SK-N-SH (cell line): ENCODE measurements around the gene TMEM168. TPM values are rescaled to one million over a fixed set of nuclear protein-coding genes. Genes with fewer than 3 reads are reported as not detected.
"Not testable (repeated sequence)": the region's sequence is repeated elsewhere in the genome, so short reads cannot be mapped to it uniquely, and the experiment has no call there.

ENCODE experiments used
- CTCF ChIA-PET: fragments of 300-600, 350-600 bp; formaldehyde crosslinking; extraction: SDS; loops from one replicate; lab custom pipeline; 2021; lab: Yijun Ruan, JAX
- POLR2A ChIA-PET: fragments of 350-600 bp; sonication (Branson Sonifier 250); formaldehyde crosslinking; extraction: SDS; loops from one replicate; lab custom pipeline; 2020; ENCODE audit warnings: antibody characterized with exemption, inconsistent platforms; lab: Yijun Ruan, JAX
- DNase-seq: peaks from one replicate; pipeline ENCODE4 v3.0.0; 2012
- H2AFZ ChIP-seq: fragments of 200-600 bp; sonication (generic); 2 replicates; pipeline ENCODE4 v1.8.1; 2016; ENCODE audit warnings: antibody characterized with exemption, mild to moderate bottlenecking, low read depth
- H3F3A ChIP-seq: fragments of 200-600 bp; sonication (generic); replicated peaks from 2 replicates; pipeline ENCODE3; 2016; ENCODE audit warnings: antibody characterized with exemption, mild to moderate bottlenecking; ENCODE audit not compliant: insufficient read depth
- H3K27ac ChIP-seq, 2 experiments: fragments of 200-500 bp in 1 of 2; fragments of 200-600 bp in 1 of 2; sonication (Bioruptor generic) in 1 of 2; sonication (generic), shearing (Covaris generic) in 1 of 2; 2 replicates each; pipeline versions ENCODE4 v1.5.1 to v1.6.1; 2014 to 2016; ENCODE audit warnings: low read depth in 2 of 2, inconsistent platforms in 1 of 2, low read length in 1 of 2, mild to moderate bottlenecking in 1 of 2, mixed read lengths in 1 of 2
- H3K27me3 ChIP-seq: fragments of 200-600 bp; sonication (generic), shearing (Covaris generic); 2 replicates; pipeline ENCODE4 v1.6.1; 2016; ENCODE audit warnings: mixed run types; ENCODE audit not compliant: insufficient read depth
- H3K36me3 ChIP-seq, 2 experiments: fragments of 200-500 bp in 1 of 2; fragments of 200-600 bp in 1 of 2; sonication (Bioruptor generic) in 1 of 2; sonication (generic) in 1 of 2; replicated peaks in 1 of 2; 2 replicates each; pipeline versions ENCODE3 to v1.5.1; 2014 to 2016; ENCODE audit warnings: low read length in 1 of 2, mild to moderate bottlenecking in 1 of 2; ENCODE audit not compliant: insufficient read depth in 2 of 2, control insufficient read depth in 1 of 2
- H3K4me1 ChIP-seq, 2 experiments: fragments of 200-500 bp in 1 of 2; fragments of 200-600 bp in 1 of 2; sonication (Bioruptor generic) in 1 of 2; sonication (generic), shearing (Covaris generic) in 1 of 2; 2 replicates each; pipeline versions ENCODE4 v1.5.1 to v1.6.1; 2014 to 2016; ENCODE audit warnings: low read depth in 1 of 2, low read length in 1 of 2, mixed run types in 1 of 2; ENCODE audit not compliant: insufficient read depth in 2 of 2, control insufficient read depth in 1 of 2
- H3K4me2 ChIP-seq: fragments of 200-600 bp; sonication (generic), shearing (Covaris generic); 2 replicates; pipeline ENCODE4 v1.6.1; 2017; ENCODE audit warnings: mixed run types
- H3K4me3 ChIP-seq, 2 experiments: fragments of 200-500 bp in 1 of 2; fragments of 200-600 bp in 1 of 2; sonication (Bioruptor generic) in 1 of 2; sonication (generic), shearing (Covaris generic) in 1 of 2; 2 replicates each; pipeline versions ENCODE4 v1.5.1 to v1.8.1; 2014 to 2016; ENCODE audit warnings: low read depth in 2 of 2, inconsistent platforms in 1 of 2, low read length in 1 of 2, mild to moderate bottlenecking in 1 of 2, mixed read lengths in 1 of 2, moderate library complexity in 1 of 2
- H3K79me2 ChIP-seq: fragments of 200-600 bp; sonication (generic); 2 replicates; pipeline ENCODE4 v1.8.1; 2017; ENCODE audit warnings: mild to moderate bottlenecking; ENCODE audit not compliant: insufficient read depth
- H3K9ac ChIP-seq: fragments of 200-600 bp; sonication (generic); 2 replicates; pipeline ENCODE4 v1.6.1; 2017; ENCODE audit warnings: mixed run types
- H3K9me2 ChIP-seq: fragments of 200-600 bp; sonication (generic); 2 replicates; pipeline ENCODE4 v1.6.1; 2017; ENCODE audit warnings: mixed run types
- H3K9me3 ChIP-seq: fragments of 200-600 bp; sonication (generic); 2 replicates; pipeline ENCODE4 v1.6.1; 2017; ENCODE audit warnings: mixed run types, mild to moderate bottlenecking, moderate library complexity
- H4K20me1 ChIP-seq: fragments of 200-600 bp; sonication (generic); 2 replicates; pipeline ENCODE4 v1.6.1; 2017; ENCODE audit warnings: mild to moderate bottlenecking, mixed run types; ENCODE audit not compliant: insufficient read depth
- CHD2 ChIP-seq: fragments of 150-350 bp; IDR thresholded peaks from 2 replicates; pipeline ENCODE4 v1.6.1; 2018; ENCODE audit warnings: low read length; ENCODE audit not compliant: partially characterized antibody
- FOXJ3 ChIP-seq: sonication (generic); formaldehyde crosslinking; IDR thresholded peaks from 2 replicates; pipeline ENCODE4 v1.5.1; 2020; ENCODE audit warnings: mild to moderate bottlenecking, missing genetic modification reagents
- FOXM1 ChIP-seq: IDR thresholded peaks from 2 replicates; pipeline ENCODE4 v1.4.0; 2012; ENCODE audit warnings: low read depth, mild to moderate bottlenecking
- TCF12 ChIP-seq: IDR thresholded peaks from 2 replicates; pipeline ENCODE4 v1.4.0; 2012
- WGBS: methylation state at CpG from one replicate; pipeline ENCODE4 v1.1.6; 2017; ENCODE audit warnings: low lambda C conversion rate; 5-methylcytosine and 5-hydroxymethylcytosine counted together
- polyA plus RNA-seq, 3 experiments: library from polyadenylated mRNA; depleted of rRNA; stranded (reverse); fragments of >200 nt; gene quantifications; 2 replicates each; pipeline ENCODE4 v1.2.3, GENCODE V29; 2012
- TF ChIP-seq, protein P1 (sequence below): IDR thresholded peaks from 2 replicates; pipeline ENCODE4 v1.4.0; 2012; ENCODE audit warnings: low read depth, borderline replicate concordance
- TF ChIP-seq, protein P2 (sequence below): IDR thresholded peaks from 2 replicates; pipeline ENCODE4 v1.4.0; 2012; ENCODE audit warnings: low read depth, borderline replicate concordance
- TF ChIP-seq, protein P3 (sequence below): IDR thresholded peaks from 2 replicates; pipeline ENCODE4 v1.4.0; 2012; ENCODE audit warnings: low read depth
- TF ChIP-seq, protein P4 (sequence below): fragments of 150-350 bp; IDR thresholded peaks from 2 replicates; pipeline ENCODE4 v1.6.1; 2017; ENCODE audit warnings: antibody characterized with exemption, low read length, low read depth, borderline replicate concordance

The TMEM168 gene
- polyA plus RNA-seq, 1 of the 3 experiments (the other 2 are of a cell fraction) = 32.2 TPM

DNA sequence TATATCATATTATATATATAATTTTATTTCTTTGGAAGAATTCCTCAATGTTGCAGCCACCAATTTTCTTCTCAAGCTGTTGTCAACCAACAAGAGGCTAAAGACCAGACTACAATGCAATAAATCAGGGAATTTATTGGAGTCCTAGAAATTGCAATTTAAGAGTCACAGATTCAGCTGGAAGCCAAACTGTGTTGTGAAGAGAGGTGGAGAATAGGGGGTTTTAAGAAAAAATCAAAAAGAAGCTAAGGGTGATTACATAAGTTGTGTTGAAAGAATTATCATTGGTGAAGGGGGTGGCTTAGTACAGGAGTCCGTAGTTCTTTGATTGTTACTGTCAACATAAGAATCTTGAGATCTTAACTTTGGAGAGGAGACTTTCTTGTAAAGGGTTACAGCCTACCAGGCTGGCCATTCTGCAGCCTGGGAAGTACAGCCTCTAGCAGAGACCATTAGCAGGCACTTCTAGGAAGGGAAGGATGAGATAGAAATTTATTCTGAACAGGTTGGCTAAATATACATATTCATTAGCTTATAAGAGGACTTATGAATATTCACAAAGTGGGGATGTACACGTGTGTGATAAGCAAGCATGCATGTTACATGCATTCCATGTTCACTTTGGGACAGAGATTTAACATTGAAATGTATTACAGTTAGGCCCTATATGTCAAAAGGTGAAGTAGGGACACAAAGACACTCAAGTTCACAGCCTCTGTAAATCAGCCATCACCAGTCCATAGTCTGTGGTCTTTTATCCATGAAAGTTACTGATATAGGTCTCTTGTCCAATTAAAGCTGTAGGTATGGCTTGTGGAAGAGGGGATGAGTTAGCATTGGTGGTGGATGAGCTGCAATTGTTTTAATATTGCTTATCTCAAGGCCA lies 8.3 kb upstream of the TMEM168 start:
- TF ChIP-seq, protein P1, sequence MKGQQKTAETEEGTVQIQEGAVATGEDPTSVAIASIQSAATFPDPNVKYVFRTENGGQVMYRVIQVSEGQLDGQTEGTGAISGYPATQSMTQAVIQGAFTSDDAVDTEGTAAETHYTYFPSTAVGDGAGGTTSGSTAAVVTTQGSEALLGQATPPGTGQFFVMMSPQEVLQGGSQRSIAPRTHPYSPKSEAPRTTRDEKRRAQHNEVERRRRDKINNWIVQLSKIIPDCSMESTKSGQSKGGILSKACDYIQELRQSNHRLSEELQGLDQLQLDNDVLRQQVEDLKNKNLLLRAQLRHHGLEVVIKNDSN = no peak
- TF ChIP-seq FOXM1 (no peak), CHD2 (no peak), TCF12 (no peak), FOXJ3 (CRISPR knock-in tag) (no peak)
- TF ChIP-seq, protein P2, sequence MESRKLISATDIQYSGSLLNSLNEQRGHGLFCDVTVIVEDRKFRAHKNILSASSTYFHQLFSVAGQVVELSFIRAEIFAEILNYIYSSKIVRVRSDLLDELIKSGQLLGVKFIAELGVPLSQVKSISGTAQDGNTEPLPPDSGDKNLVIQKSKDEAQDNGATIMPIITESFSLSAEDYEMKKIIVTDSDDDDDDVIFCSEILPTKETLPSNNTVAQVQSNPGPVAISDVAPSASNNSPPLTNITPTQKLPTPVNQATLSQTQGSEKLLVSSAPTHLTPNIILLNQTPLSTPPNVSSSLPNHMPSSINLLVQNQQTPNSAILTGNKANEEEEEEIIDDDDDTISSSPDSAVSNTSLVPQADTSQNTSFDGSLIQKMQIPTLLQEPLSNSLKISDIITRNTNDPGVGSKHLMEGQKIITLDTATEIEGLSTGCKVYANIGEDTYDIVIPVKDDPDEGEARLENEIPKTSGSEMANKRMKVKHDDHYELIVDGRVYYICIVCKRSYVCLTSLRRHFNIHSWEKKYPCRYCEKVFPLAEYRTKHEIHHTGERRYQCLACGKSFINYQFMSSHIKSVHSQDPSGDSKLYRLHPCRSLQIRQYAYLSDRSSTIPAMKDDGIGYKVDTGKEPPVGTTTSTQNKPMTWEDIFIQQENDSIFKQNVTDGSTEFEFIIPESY = no peak
- TF ChIP-seq, protein P3, sequence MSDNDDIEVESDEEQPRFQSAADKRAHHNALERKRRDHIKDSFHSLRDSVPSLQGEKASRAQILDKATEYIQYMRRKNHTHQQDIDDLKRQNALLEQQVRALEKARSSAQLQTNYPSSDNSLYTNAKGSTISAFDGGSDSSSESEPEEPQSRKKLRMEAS = no peak
- TF ChIP-seq, protein P4, sequence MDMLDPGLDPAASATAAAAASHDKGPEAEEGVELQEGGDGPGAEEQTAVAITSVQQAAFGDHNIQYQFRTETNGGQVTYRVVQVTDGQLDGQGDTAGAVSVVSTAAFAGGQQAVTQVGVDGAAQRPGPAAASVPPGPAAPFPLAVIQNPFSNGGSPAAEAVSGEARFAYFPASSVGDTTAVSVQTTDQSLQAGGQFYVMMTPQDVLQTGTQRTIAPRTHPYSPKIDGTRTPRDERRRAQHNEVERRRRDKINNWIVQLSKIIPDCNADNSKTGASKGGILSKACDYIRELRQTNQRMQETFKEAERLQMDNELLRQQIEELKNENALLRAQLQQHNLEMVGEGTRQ = no peak
- no peaks in the 10 kb centered on the region for H3F3A ChIP-seq
- no peaks in the 10 kb centered on the region for H4K20me1 ChIP-seq
- H3K36me3 ChIP-seq = no peaks in the 10 kb centered on the region
- H3K9ac ChIP-seq = no peak overlapping the region
- no peaks in the 10 kb centered on the region for H3K9me2 ChIP-seq
- H3K27ac ChIP-seq = no peak overlapping the region
- no peaks in the 10 kb centered on the region for H3K4me1 ChIP-seq
- H3K27me3 ChIP-seq = no peaks in the 10 kb centered on the region
- ChIA-PET POLR2A (no interaction called here), CTCF (interaction anchor here (1.0 to 1.3 kb wide), 2 partner anchors 8 to 10 kb away, joined by 3 to 4 read pairs; partner anchors contain the start of gene TMEM168)
- DNase-seq = no peak
- WGBS = 80% methylated on average over 2 of the region's 2 CpGs
- no peaks in the 10 kb centered on the region for H3K79me2 ChIP-seq
- no peak overlapping the region for H3K4me2 ChIP-seq
- no peak overlapping the region for H2AFZ ChIP-seq
- no peak overlapping the region for H3K4me3 ChIP-seq
- H3K9me3 ChIP-seq = no peaks in the 10 kb centered on the region

DNA sequence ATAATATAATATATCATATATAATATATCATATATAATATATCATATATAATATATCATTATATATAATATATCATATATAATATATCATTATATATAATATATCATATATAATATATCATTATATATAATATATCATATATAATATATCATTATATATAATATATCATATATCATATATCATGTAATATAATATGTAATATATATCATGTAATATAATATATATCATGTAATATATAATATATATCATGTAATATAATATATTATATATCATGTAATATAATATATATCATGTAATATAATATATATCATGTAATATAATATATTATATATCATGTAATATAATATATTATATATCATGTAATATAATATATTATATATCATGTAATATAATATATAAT lies 6.4 kb upstream of the TMEM168 start:
- H3K9me2 ChIP-seq, H3K4me1 ChIP-seq, H3K79me2 ChIP-seq, DNase-seq, H3K4me2 ChIP-seq, H2AFZ ChIP-seq, H3K27me3 ChIP-seq, POLR2A ChIA-PET, CTCF ChIA-PET, H3K9me3 ChIP-seq, H3F3A ChIP-seq, H3K36me3 ChIP-seq, H3K9ac ChIP-seq, H3K4me3 ChIP-seq, H4K20me1 ChIP-seq, H3K27ac ChIP-seq: not testable (repeated sequence)
